SK-N-SH (cell line): ENCODE results near the gene JAKMIP1.

ENCODE experiments used
- CTCF ChIP-seq: fragments of 200-600 bp; sonication (generic); IDR thresholded peaks from 2 replicates; pipeline ENCODE4 v1.6.1; 2017; ENCODE audit warnings: antibody characterized with exemption, mild to moderate bottlenecking, moderate library complexity
- EP300 ChIP-seq, 2 experiments: IDR thresholded peaks; 2 replicates each; pipeline versions ENCODE4 v1.4.0 to v1.6.1; 2012; ENCODE audit warnings: borderline replicate concordance in 1 of 2, low read depth in 1 of 2, low read length in 1 of 2
- FOXM1 ChIP-seq: IDR thresholded peaks from 2 replicates; pipeline ENCODE4 v1.4.0; 2012; ENCODE audit warnings: low read depth, mild to moderate bottlenecking
- MAX ChIP-seq: IDR thresholded peaks from 2 replicates; pipeline ENCODE4 v1.4.0; 2012; ENCODE audit warnings: low read depth
- POLR2AphosphoS5 ChIP-seq: IDR thresholded peaks from 2 replicates; pipeline ENCODE4 v1.6.1; 2012; ENCODE audit warnings: low read depth, low read length
- RAD21 ChIP-seq: IDR thresholded peaks from 2 replicates; pipeline ENCODE4 v1.6.1; 2012; ENCODE audit warnings: mild to moderate bottlenecking, low read length
- RCOR1 ChIP-seq: fragments of 150-350 bp; IDR thresholded peaks from 2 replicates; pipeline ENCODE4 v1.6.1; 2017; ENCODE audit warnings: antibody characterized with exemption, low read length

- TF ChIP-seq POLR2AphosphoS5: no peak
- TF ChIP-seq FOXM1: no peak
- no peak for TF ChIP-seq RAD21
- TF ChIP-seq CTCF: no peak
- TF ChIP-seq MAX: no peak
- TF ChIP-seq EP300 (IDR thresholded peaks at IDR 0.05; ENCODE audit: borderline replicate concordance in 1 of 2, low read depth in 1 of 2, low read length in 1 of 2): no peak
- no peak for TF ChIP-seq RCOR1
Measured at GRCh38 chr4:6122496-6122895, 77.9 kb downstream of the JAKMIP1 start.
